A172 (cell line): ENCODE data around the gene USP34. TPM values are rescaled to one million over a fixed set of nuclear protein-coding genes. Genes with fewer than 3 reads are reported as not detected.
A peak's percentile ranks its signal among the peaks of the same experiment; 100 is the strongest.
"Not testable (repeated sequence)": the region's sequence is repeated elsewhere in the genome, so short reads cannot be mapped to it uniquely, and the experiment has no call there.

Source experiments
- DNase-seq: peaks from one replicate; pipeline ENCODE4 v3.0.0-alpha.2; 2015; ENCODE audit warnings: low spot score
- total RNA-seq: library from RNA; depleted of rRNA; stranded (reverse); fragments of >200 nt; shearing (Covaris generic); gene quantifications from 2 replicates; pipeline ENCODE4 v1.2.3, GENCODE V29; 2014

Gene USP34
- total RNA-seq, 1 experiment from 2014 or later: 91.0 TPM

- DNase-seq: peak; percentile 26
Observed at GRCh38 chr2:61425605-61426155, 45.2 kb downstream of the USP34 start.

GRCh38 chr2:61423714-61424113 is 47.2 kb downstream of the USP34 start:
- peak; percentile 30 for DNase-seq

- no peak for DNase-seq
Observed at GRCh38 chr2:61421611-61422010, 49.3 kb downstream of the USP34 start.

- DNase-seq: no peak
Observed at GRCh38 chr2:61420991-61421544, 49.8 kb downstream of the USP34 start.

DNA sequence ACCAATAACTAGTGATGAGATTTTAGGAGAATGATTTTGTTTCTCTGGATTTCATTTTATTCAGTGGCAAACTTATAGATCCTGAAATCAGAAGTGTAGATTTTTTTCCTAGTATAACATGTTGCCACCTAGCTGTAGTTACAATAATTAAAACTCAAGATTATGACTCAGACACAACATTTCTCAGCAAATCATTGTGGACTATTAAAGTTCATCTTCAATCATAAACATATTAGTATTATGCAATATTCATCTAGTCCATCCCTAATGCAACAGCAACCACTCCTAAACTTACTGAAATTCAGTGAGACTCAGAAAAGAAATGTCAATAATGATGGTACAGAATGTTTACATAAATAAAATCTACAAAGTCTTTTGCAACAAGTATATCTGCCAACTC is 51.3 kb downstream of the USP34 start:
- no peak for DNase-seq

DNA sequence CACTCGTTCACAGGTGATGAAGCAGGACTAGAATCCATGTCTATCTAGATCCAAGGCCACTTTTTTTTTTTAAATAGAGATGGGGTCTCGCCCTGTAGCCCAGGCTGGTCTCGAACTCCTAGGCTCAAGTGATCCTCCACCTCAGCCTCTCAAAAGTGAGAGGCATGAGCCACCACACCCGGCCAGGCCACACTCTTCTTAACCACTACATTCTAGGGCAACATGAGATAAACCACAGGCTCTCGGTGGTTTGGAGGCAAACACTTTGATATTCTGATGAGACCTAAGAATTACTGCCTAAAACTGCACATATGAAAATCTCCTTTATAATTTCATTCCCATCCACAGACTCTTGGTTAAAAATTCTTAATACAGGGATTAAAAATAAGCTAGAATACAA is 51.8 kb downstream of the USP34 start:
- DNase-seq: no peak

DNA sequence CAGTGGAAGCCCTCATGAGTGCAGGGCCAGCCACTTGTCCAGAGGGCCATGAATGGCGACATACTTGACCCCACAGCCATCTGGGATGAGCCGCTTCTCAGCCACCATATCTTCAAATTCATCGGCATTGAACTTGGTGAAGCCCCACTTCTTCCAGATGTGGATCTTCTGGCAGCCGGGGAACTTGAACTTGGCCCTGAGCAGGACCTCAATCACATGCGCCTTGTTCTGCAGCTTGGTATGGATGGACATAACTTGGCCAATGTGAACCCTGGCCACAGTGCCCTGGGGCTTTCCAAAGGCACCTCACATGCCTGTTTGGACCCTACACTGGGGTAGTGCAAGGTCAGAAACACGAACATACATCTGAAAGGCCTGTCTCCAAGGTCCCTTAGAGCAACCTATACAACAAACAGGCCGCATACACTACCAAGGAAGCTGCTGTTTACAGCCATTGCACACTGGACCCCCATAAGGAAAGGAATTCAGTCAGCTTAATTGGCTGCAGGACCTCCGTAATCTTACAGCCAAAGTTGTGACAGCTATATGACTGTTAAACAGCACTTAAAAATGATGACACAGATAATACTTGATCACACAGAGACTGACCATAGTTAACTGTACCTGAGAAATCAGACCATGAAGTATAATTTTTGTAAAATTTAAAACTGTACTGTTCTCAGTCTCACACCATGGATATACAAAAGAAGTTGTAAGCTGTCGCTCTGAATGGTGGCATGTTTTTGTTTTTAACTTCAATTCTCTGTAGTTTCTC is 53.8 kb downstream of the USP34 start:
- no peak for DNase-seq

GRCh38 chr2:61415265-61415664 is 55.6 kb downstream of the USP34 start:
- no peak for DNase-seq

DNA sequence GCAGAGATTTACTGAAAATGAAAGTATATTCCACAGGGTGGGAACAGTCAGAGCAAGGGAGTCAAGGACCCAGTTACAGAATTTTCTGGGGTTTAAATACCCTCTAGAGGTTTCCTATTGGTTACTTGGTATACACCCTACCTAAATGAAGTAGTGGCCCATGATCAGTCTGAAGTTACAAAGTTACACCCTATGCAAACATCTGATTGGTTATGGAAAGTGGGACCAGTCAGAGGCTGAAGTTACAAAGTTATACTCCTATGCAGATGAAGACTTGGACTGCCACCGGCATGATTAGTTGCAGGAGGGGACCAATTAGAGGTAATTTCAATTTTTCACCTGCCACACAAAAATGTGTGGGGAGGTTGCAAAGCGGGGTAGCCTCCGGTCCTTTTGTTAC is 56.2 kb downstream of the USP34 start:
- no peak for DNase-seq

DNA sequence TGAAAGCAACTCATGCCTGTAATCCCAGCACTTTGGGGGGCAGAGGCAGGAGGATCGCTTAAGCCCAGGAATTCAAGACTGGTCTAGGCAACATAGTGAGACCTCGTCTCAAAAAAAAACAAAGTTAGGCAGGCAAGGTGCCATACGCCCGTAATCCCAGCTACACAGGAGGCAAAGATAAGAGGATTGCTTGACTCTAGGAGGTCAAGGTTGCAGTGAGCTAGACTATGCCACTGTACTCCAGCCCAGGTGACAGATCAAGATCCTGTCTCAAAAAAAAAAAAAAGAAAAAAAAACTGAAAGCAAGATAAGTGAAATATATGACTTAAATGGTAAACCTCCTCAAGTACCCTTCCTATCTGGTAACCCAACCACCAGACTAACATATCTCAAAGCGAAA is 59.8 kb downstream of the USP34 start:
- DNase-seq: no peak

DNA sequence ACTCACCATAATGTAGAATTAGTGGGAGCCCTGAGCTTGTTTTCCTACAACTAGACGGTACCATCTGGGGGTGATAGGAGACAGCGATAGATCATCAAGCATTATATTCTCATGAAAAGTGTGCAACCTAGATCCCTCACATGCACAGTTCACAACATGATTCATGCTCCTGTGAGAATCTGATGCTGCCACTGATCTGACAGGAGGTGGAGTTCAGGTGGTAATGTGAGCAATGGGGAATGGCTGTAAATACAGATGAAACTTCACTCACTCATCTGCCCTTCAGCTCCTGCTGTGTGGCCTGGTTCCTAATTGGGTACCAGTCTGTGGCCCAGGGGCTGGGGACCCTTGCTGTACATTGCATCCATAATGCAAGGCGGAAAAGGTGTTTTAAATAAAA is 60.7 kb downstream of the USP34 start:
- DNase-seq: no peak

- DNase-seq: no peak
Observed at GRCh38 chr2:61405813-61406212, 65.1 kb downstream of the USP34 start.

- no peak for DNase-seq
Observed at GRCh38 chr2:61404438-61404837, 66.4 kb downstream of the USP34 start.

GRCh38 chr2:61398413-61398812 is 72.5 kb downstream of the USP34 start:
- DNase-seq: no peak

GRCh38 chr2:61396005-61396404 is 74.9 kb downstream of the USP34 start:
- DNase-seq: no peak

GRCh38 chr2:61387588-61387987 is 83.3 kb downstream of the USP34 start:
- DNase-seq: not testable (repeated sequence)

- DNase-seq: not testable (repeated sequence)
Observed at GRCh38 chr2:61380882-61381197, 90.0 kb downstream of the USP34 start.

DNA sequence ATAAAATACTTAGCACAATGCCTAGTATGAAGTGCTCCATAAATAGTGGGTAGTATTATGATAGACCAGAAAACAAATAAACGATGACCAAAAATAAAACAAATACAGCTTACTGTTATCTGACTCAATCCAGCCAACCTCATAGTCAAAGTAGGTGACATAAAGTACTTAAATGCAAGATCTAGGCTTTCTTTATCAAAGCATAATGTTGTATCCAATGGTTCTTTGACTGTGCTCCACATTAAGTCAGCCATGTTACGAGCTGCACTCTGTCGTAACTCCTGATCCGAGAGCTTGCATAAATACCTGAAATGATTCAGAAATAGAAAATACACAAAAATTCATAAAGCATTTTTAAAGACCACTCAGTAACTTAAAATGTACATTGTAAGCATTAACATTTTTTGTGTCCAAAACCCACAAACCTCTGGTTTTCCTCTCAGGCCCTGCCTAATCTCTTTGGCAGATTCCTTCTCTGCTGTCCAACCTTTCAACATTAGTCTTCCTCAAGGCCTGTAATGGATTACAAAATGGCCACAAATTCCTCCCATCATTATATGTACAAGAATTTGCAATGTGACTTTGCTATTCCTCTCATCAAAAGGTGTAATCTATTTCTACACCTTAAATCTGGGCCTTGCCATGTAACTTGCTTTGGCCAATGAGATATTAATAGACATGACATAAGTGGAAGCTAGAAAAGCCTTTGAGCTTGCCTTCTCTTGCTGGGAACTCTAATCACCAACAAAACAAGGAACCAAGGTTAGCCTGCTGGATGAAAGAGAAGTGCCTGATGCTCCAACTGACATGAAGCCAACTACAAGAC is 90.6 kb downstream of the USP34 start:
- no peak for DNase-seq

DNA sequence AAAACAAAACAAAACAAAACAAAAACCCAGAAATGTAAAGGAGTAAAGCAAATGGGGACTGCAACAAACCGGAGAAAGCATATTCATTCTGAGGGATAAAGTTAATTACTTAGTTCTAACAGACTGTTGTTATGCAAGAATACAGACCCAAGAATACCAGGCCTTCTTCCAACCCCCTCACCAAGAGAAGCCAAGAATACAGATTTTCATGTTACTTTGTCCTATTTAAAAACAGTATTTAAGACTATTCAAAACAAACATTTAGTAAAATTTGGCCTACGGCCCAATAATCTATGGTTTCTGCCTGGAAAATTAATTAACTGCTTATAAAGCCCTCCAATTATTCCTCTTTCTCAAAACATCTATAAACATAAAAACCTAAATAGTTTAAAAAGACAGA is 91.4 kb downstream of the USP34 start:
- no peak for DNase-seq

DNA sequence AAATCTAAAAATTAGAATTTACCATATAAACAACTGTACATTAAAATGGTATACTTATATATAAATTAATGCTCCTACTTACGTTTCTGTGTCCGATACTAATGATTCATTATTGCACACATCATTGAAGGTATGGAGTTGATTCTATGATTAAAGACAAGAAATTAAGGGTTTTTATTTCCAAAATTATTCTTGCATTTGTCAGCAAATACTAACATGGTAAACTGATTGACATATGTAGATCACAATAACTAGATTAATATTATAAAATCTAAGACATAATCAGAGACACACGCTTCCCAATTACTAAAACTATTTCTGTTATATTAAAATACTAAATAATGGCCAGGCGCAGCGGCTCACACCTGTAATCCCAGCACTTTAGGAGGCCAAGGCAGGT is 92.6 kb downstream of the USP34 start:
- DNase-seq: no peak

GRCh38 chr2:61377046-61377445 is 93.8 kb downstream of the USP34 start:
- no peak for DNase-seq

GRCh38 chr2:61376211-61376610 is 94.7 kb downstream of the USP34 start:
- DNase-seq: no peak

GRCh38 chr2:61371027-61371426 is 99.9 kb downstream of the USP34 start:
- DNase-seq: no peak
